Esophagus squamous epithelium (tissue), 4 donors: Measurements from ENCODE around the gene PTPRD.

ENCODE experiments used
- POLR2A ChIP-seq, 4 donors: fragments of 450-650 bp; IDR thresholded peaks; one replicate each; pipeline ENCODE4 v1.6.1; 2017; ENCODE audit warnings: antibody characterized with exemption in 4 of 4, mild to moderate bottlenecking in 4 of 4, moderate library complexity in 3 of 4
- TF ChIP-seq, protein P1 (sequence below), 6 experiments: fragments of 450-650 bp in 4 of 6; fragments of 200-600 bp in 2 of 6; sonication (generic) in 2 of 6; IDR thresholded peaks; one replicate each; pipeline ENCODE4 v1.5.1; 2016 to 2019; ENCODE audit warnings: antibody characterized with exemption in 6 of 6, mild to moderate bottlenecking in 4 of 6, moderate library complexity in 4 of 6

DNA sequence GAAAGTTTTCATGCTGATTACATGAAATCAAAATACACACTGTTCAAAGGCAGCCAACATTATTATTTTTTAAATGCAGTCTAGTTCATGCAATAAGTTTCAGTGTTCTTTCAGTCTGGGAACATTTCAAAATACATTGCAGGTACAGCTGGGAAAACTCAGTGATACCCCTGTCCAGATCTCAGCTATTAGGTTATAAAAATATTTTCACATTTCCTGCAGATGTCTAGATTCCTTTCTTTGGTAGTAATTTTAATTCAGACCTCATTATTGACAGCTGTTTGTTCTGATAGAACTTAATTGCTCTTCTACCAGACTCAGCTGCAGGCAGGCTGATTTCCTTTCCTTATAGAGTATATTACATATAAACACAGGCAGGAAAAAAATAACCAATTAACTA is 2256.4 kb downstream of the PTPRD start:
- TF ChIP-seq, protein P1, sequence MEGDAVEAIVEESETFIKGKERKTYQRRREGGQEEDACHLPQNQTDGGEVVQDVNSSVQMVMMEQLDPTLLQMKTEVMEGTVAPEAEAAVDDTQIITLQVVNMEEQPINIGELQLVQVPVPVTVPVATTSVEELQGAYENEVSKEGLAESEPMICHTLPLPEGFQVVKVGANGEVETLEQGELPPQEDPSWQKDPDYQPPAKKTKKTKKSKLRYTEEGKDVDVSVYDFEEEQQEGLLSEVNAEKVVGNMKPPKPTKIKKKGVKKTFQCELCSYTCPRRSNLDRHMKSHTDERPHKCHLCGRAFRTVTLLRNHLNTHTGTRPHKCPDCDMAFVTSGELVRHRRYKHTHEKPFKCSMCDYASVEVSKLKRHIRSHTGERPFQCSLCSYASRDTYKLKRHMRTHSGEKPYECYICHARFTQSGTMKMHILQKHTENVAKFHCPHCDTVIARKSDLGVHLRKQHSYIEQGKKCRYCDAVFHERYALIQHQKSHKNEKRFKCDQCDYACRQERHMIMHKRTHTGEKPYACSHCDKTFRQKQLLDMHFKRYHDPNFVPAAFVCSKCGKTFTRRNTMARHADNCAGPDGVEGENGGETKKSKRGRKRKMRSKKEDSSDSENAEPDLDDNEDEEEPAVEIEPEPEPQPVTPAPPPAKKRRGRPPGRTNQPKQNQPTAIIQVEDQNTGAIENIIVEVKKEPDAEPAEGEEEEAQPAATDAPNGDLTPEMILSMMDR (IDR thresholded peaks at IDR 0.05): no peak
- no peak for TF ChIP-seq POLR2A (IDR thresholded peaks at IDR 0.05)
